Upper lobe of left lung (tissue), 4 donors: Measurements from ENCODE around the gene FUT8.

Source experiments
- POLR2A ChIP-seq, 4 donors: fragments of 450-650 bp; IDR thresholded peaks; one replicate each; pipeline ENCODE4 v1.5.1; 2016 to 2017; ENCODE audit warnings: antibody characterized with exemption in 4 of 4, mild to moderate bottlenecking in 2 of 4
- TF ChIP-seq, protein P1 (sequence below), 6 experiments: fragments of 450-650 bp in 4 of 6; fragments of 200-600 bp in 2 of 6; sonication (generic) in 2 of 6; IDR thresholded peaks; one replicate each; pipeline ENCODE4 v1.5.1; 2016 to 2019; ENCODE audit warnings: antibody characterized with exemption in 6 of 6

DNA sequence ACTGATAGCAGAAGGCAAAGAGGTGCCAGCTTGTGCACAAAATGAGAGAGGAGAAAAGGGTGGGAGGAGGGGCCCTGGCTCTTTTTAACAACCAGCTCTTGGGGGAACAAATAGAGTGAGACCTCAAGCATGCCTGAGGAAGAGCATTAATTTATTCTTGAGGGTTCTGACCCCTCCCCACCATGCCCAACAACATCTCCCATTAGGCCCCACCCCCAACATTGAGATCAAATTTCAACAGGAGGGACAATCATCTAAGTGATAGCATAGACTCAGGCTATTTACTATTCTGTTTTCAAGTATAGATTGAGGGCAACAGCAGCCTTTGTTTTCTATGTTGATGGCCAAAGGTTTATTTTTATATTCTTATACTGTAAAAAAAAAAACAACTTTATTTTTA lies 59.7 kb downstream of the FUT8 start:
- TF ChIP-seq POLR2A (IDR thresholded peaks at IDR 0.05), result no peak
- TF ChIP-seq, protein P1, sequence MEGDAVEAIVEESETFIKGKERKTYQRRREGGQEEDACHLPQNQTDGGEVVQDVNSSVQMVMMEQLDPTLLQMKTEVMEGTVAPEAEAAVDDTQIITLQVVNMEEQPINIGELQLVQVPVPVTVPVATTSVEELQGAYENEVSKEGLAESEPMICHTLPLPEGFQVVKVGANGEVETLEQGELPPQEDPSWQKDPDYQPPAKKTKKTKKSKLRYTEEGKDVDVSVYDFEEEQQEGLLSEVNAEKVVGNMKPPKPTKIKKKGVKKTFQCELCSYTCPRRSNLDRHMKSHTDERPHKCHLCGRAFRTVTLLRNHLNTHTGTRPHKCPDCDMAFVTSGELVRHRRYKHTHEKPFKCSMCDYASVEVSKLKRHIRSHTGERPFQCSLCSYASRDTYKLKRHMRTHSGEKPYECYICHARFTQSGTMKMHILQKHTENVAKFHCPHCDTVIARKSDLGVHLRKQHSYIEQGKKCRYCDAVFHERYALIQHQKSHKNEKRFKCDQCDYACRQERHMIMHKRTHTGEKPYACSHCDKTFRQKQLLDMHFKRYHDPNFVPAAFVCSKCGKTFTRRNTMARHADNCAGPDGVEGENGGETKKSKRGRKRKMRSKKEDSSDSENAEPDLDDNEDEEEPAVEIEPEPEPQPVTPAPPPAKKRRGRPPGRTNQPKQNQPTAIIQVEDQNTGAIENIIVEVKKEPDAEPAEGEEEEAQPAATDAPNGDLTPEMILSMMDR (IDR thresholded peaks at IDR 0.05), result no peak
